VCaP (cell line): ENCODE results near the gene RAB11FIP5.

Experiments
- H3K27ac ChIP-seq: fragments of 450-650 bp; 2 replicates; pipeline ENCODE4 v1.5.1; 2017
- TF ChIP-seq, protein P1 (sequence below): fragments of 450-650 bp; conservative IDR thresholded peaks from 2 replicates; pipeline ENCODE4 v1.5.1; 2017; ENCODE audit warnings: mild to moderate bottlenecking, moderate library complexity

Gene RAB11FIP5

DNA sequence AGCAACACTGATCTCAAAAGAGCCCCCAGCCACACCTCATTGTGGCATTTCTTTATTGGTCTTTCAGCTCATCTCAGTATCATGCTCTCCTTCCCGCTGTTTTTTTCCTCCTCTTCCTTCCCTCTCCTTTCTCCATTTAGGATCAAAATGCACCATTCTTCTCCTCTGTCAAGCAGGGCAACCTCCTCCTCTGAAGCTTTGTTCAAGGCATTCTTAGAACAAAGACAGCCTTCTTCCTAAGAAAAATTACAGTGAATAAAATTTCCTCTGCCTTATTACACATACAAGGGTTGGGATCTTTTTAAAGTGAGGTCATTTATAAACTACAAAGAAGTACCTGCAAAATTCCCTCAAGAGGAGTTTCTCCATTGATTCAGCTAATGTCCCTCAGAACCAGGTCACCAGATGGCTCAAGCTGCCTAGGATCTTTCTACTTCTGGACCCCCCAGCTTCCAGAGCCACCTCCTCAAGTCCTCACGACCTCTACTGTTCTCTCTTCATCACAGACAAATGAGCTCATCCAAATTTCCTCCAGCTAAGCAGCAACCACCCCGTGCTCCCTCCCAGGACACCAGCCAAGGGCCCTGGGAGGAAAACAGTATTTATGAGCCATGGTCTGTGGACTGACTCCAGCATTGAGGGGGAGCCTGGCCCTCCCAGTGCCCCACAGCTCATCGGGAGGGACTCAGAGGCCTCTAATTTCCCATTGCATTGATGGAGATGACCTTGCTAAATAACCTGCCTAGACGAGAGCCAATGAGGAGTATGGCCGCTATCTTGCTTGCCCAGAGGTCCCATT, 59.2 kb downstream of the RAB11FIP5 start:
- TF ChIP-seq, protein P1, sequence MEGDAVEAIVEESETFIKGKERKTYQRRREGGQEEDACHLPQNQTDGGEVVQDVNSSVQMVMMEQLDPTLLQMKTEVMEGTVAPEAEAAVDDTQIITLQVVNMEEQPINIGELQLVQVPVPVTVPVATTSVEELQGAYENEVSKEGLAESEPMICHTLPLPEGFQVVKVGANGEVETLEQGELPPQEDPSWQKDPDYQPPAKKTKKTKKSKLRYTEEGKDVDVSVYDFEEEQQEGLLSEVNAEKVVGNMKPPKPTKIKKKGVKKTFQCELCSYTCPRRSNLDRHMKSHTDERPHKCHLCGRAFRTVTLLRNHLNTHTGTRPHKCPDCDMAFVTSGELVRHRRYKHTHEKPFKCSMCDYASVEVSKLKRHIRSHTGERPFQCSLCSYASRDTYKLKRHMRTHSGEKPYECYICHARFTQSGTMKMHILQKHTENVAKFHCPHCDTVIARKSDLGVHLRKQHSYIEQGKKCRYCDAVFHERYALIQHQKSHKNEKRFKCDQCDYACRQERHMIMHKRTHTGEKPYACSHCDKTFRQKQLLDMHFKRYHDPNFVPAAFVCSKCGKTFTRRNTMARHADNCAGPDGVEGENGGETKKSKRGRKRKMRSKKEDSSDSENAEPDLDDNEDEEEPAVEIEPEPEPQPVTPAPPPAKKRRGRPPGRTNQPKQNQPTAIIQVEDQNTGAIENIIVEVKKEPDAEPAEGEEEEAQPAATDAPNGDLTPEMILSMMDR = no peak
- no peak overlapping the region for H3K27ac ChIP-seq

- no peak overlapping the region for H3K27ac ChIP-seq
- TF ChIP-seq, protein P1 = no peak
Observed at GRCh38 chr2:73050121-73050545, 62.6 kb downstream of the RAB11FIP5 start.

GRCh38 chr2:73043929-73044832, 68.6 kb downstream of the RAB11FIP5 start:
- no peak overlapping the region for H3K27ac ChIP-seq
- TF ChIP-seq, protein P1 = no peak

- no peak overlapping the region for H3K27ac ChIP-seq
- TF ChIP-seq, protein P1 = no peak
Observed at GRCh38 chr2:73043276-73043675, 69.5 kb downstream of the RAB11FIP5 start.

GRCh38 chr2:73037947-73038585, 74.7 kb downstream of the RAB11FIP5 start:
- no peak overlapping the region for H3K27ac ChIP-seq
- TF ChIP-seq, protein P1 = no peak

GRCh38 chr2:73036766-73037165, 76.0 kb downstream of the RAB11FIP5 start:
- H3K27ac ChIP-seq = no peak overlapping the region
- TF ChIP-seq, protein P1 = no peak
